Measurements from ENCODE around the gene HLF.

GRCh38 chr17:55229276-55229675 lies 35.5 kb upstream of the HLF start:
- TF ChIP-seq, protein P1, sequence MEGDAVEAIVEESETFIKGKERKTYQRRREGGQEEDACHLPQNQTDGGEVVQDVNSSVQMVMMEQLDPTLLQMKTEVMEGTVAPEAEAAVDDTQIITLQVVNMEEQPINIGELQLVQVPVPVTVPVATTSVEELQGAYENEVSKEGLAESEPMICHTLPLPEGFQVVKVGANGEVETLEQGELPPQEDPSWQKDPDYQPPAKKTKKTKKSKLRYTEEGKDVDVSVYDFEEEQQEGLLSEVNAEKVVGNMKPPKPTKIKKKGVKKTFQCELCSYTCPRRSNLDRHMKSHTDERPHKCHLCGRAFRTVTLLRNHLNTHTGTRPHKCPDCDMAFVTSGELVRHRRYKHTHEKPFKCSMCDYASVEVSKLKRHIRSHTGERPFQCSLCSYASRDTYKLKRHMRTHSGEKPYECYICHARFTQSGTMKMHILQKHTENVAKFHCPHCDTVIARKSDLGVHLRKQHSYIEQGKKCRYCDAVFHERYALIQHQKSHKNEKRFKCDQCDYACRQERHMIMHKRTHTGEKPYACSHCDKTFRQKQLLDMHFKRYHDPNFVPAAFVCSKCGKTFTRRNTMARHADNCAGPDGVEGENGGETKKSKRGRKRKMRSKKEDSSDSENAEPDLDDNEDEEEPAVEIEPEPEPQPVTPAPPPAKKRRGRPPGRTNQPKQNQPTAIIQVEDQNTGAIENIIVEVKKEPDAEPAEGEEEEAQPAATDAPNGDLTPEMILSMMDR (IDR thresholded peaks at IDR 0.05): no peak
- TF ChIP-seq POLR2A (IDR thresholded peaks at IDR 0.05): no peak

Measured in lower leg skin (tissue), 3 donors.